Stimulated activated CD4-positive, alpha-beta T cell treated with anti-CD3 and anti-CD28 coated beads, Interleukin-12 subunit alpha, Interleukin-12 subunit beta, amount 100 ng/mL, for 24 hours (primary cell): ENCODE measurements around the gene FOXJ2.
"Not testable (repeated sequence)": the region's sequence is repeated elsewhere in the genome, so short reads cannot be mapped to it uniquely, and the experiment has no call there.

Experiments used
- DNase-seq, 2 experiments: peaks; one replicate each; pipeline ENCODE4 v3.0.0-alpha.2; 2020; ENCODE audit warnings: low read depth in 2 of 2

Gene FOXJ2

DNA sequence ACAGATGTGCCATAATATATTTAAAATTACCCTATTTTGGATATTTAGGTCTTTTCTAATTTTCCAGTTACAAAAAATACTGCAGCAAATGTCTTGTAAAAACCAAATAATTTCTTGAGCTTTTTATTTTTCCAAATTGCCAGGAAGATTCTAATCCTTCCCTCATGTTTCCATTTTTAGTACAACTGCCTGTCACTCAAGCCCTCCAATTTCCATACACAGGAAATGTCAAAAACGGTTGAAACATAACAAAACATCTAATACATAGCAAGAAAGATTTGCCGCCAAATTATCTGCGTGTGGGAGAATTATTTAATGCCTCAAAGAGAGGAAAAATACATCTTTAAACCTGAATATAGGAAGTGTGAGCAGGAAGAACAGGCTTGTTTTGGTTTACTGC lies 2.3 kb upstream of the FOXJ2 start:
- DNase-seq: no peak

DNA sequence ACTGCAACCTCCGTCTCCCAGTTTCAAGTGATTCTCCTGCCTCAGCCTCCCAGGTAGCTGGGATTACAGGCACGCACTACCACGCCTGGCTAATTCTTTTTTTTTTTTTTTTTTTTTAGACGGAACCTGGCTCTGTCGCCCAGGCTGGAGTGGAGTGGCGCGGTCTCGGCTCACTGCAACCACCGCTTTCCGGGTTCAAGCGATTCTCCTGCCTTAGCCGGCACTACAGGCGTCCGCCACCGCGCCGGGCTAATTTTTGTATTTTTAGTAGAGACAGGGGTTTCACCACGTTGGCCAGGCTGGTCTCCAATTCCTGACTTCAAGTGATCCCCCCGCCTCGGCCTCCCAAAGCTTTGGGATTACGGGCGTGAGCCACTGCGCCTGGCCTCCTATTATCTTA lies 1.5 kb upstream of the FOXJ2 start:
- not testable (repeated sequence) for DNase-seq

DNA sequence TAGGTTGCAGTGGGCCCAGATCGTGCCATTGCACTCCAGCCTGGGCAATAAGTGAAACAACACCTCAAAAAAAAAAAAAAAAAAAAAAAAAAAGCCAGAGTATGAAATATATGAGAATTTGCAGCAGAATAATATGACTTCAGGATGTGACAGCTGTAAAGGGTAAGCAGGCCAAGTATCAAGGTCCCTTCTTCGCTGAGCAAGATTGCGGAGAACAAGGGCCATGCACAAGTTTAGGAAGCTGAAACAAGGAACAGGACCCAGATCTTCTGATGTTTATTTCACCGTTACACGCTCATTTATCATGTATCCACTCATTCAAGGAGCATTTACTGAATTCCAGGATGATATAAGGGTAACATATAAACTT lies 659 bp upstream of the FOXJ2 start:
- no peak for DNase-seq

DNA sequence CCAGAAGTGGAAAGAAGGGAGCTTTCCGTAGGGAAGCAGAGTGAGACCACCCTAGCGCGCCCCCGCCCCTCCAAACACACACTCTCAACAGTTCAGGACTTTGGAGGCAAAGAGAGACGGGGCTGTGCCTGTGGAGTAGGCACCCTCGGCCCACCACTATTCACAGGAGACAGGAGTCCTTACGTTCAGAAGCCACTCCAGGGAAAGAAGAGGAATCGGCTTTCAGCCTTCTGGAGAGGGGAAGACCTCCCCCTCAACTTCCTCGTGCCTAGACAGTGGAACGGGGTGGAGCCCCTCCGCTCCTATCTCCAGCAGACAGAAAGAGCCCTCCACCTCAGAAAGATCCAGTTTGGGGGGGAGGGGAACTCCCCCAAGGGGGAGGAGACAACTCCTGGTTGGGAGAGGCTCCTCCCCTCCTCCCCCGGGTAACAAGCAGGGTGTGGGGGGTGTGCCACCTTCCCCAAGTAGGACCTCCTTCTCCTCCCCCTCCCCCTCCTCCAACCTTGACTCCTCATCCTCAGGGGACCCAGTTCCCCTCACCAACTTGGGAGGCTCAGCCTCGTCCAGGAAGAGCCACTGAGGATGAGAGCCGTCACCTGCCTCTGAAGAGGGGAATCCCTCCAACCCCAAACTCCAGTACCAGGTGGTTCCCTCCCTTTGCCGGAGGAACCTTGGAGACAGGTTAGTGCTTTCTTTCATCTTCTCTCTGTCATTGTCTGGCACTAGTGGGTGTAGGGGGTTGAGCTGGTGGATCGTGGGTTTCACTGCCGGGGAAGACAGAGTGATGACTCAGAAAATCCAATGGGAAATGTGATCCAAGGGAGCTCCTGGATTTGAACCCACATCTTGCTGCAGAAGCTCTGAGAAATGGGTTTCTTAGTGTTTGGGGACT lies 883 bp downstream of the FOXJ2 start:
- DNase-seq: no peak

DNA sequence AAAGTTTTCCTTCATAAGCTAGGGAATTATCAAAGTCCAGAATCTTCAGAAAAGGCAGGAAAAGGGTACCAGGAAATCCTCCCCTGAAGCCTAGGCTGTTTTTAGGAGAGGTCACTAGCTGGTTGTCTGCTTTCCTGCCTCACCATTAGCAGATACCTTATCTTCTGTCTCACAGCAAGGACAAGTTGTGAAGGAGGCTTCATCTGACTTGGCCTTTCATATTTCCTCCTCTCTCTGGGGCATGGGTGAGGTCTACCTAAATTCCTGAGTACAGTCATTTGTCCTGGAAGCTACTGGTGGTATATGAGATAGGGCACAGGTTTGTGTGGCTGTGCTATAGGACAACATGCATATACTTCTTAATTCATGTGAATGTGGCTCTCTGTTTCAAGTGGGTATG lies 2.3 kb downstream of the FOXJ2 start:
- no peak for DNase-seq

DNA sequence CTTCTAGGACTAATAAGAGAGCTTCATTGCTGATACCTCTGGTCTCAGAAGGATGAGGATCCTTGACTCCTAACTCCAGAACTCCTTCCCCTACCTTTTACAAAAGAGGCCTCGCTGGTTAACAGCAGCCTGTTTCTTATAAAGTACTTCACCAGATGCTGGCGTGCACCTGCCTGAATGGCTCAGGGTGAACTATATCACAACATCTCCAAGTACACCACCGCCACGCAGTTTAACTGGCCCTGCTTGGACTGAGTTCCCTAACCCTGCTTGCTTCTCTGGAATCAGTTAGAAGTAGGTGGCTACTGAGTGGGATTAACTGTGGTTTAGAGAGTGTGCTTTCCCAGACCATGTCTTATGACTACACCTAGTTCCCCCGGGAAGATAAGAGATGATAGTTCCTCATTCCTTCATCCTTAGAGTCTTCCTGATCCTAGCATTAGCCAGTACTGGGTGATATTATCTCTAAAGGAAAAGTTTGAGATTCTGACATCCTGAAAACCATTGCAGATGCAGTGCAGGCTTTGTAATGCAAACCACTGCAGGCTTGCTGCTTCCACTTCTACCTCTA lies 3.0 kb downstream of the FOXJ2 start:
- DNase-seq: no peak

DNA sequence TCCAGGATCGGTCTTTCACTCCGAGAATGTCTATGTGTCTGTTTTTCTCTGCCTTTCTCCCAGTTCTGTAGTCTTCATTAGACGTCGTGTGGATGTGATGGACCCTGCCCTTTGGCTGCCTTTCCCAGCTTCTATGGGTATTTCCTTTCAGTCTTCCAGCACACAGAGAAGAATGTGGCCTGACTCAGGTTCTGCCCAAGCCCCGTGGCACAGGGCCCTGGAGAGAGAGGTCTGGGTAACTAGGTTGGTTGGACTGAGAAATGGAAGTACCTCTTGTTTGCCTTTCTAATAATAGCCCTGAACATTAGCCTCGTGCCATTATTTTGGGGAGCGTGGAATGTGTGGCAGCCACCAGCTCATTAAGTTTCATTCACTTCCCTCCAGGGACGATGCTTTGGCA lies 3.8 kb downstream of the FOXJ2 start:
- DNase-seq: no peak

DNA sequence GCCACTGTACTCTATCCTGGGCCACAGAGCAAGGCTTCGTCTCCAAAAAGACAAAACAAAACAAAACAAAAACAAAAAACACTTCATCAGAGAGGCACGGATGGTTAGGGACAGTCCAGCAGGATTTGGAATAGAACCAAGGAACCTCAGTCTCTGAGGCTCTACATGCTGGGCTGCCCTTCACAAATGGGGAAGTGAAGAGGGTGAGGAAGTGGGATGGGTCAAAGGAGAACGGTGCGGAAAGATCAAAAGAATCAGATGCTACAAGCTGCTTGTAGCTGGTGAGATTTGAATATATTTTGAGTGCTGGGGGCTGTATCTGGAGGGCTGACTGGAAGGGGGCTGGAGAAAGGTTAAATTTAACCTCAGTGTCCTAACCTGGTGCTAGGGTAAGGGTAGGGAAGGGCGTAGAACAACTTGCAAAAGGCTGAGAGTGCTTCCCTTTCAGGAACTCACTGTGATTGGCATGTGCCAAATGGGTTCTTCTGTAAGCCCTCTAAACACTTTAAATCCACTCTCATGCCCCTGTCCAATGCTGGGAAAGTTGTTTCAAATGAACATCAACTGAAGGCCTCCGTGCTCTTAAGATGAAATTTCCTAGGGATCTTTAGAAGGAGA lies 4.6 kb downstream of the FOXJ2 start:
- no peak for DNase-seq

DNA sequence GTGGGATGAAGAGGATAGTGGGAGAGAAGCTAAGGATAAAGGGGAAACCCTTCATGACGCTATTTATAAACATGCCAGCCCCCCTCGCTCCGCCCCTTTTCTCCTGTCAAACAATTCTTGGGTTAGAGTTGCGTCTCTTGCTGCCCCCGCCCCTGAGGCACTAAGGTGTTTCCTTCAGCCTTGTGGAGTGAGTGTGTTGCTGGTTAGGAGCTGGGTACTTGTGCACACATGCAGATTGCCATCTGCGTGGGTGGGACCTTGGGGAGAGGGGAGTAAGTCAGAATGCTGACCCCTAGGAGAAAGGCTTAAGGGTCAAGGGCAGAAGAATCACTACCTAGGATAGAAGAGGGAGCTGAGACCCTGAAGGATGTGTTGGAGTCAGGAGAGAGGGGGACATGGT lies 5.4 kb downstream of the FOXJ2 start:
- no peak for DNase-seq

DNA sequence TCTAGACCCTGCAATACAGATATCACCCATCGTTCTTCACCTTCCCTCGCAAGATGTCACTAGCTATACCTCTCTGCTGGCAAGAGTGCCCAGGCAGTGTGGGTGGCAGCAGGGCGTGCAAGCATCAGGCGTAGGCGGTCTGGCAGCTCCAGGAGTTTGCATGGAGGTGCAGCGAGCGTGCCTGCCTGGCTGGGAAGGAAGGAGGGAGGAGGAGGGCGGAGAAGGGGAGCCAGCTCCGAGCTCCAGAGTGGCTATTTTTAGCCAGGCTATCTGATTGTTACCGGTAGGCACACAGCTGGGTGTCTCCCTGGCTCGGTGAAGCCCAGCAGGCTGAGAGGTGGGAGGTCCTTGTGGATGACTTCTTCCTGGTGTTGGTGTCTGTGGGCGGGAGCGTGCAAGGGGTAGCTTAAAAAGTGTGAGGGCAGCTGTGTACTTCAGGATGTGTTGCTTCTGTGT lies 6.2 kb downstream of the FOXJ2 start:
- DNase-seq: no peak

DNA sequence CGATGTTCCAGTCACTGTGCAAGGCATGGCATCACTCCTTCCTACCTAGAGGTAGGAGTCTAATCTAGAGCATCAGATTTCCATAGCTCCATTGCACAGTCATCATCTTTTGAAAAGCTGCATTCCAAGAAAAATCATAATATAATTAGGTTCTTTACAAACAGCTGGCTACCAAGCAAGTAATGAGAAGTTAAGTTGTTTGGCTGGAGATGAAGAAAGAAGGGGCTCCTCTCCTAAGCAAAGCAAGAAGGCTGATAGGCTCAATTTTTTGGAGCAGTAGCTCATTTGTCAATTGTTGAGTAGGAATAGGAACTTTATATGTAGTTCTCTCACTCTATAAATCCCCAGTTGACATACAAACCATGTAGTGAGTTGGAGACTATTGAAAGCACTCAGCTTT lies 8.3 kb downstream of the FOXJ2 start:
- DNase-seq: no peak

DNA sequence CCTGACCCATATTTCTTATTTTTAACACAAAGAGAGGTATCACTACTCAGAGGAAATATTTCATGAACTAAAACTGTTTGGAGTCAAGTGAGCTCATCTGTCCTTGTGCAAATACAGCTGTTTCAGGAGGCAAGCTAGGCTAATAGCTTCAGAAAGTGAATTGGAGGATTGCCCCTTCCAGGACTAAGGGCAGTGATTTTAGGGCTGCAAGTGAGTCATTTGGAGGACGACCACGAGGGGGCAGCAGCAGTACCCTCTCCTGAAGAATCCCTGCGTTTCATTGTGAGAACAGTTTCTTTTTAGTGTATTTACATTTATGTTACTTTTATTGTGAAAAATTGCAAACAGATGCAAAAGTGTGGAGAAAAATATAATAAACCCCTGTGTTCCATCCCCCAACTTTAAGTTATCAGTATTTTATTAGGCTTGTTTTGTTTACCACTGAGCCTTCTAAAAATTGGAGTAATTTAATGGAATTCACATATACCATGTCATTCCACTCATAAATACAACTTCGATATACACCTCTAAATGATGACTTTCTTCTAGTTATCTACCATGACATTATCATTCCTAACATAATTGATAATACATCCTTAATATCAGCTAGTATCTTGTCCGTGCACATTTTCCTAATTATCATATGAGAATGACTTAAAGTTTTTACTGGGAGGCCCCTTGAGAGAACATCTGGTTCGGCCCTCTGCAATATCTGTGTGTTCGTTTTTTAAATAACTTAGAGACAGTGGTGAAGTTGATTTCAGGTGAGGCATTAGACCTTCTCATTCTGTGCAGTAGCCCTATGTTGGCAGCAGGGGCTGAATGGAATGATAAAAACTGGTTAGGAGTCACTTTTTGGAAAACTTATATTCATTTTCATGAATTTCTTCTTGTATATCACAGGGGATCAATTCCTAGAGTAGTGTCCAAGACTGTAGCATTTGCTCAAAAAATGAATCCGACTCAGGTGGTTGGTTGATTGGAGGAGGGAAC lies 13.7 kb downstream of the FOXJ2 start:
- DNase-seq: peak; percentile 51 to 79

DNA sequence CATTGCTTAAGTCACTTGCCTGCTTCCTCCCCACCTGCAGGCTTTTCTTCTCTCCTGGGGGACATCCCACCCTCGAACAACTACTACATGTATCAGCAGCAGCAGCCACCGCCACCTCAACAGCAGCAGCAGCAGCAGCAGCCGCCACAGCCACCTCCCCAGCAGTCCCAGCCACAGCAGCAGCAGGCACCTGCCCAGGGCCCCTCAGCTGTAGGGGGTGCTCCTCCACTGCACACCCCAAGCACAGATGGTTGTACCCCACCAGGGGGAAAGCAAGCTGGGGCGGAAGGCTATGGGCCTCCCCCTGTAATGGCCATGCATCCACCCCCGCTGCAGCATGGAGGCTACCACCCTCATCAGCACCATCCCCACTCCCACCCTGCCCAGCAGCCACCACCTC lies 15.3 kb downstream of the FOXJ2 start:
- DNase-seq: no peak

DNA sequence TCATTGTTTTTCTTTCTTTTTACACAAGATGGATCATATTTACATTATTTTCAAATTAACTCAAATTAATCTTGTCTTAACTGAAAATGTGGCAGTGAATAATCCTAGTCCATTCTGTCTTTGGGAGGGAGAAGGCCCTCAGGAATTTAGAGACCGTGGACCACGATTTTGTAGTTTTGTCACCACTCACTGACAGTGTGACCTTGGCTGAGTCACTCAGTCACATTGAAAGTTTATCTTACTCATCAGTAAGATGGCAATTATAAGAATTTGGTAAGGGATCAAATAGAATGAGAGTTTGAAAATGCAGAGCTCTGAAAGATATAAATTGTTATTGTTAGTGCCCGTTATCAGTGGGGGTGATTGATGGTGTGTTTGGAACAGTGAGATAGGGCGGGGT lies 16.4 kb downstream of the FOXJ2 start:
- DNase-seq: no peak

DNA sequence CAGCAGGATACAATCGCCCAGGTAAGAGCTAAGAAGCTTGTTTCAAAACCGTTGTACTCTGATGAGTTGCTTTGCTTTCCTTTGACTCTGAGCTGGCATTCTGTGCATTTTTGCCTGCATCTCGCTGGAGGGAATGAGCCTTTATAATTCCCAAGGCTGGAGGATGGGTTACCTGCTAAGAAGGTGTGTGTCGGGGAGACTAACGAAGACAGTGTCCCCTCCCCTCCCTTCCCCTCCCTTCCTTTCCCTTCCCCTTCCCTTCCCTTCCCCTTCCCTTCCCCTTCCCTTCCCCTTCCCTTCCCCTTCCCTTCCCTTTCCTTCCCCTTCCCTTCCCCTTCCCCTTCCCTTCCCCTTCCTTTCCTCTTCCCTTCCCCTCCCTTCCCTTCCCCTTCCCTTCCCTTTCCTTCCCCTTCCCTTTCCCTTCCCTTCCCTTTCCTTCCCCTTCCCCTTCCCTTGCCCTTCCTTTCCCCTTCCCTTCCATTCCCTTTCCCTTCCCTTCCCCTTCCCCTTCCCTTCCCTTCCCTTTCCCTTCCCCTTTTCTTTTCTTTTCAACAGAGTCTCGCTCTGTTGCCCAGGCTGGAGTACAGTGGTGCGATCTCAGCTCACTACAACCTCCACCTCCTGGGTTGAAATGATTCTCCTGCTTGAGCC lies 18.2 kb downstream of the FOXJ2 start:
- DNase-seq: no peak

DNA sequence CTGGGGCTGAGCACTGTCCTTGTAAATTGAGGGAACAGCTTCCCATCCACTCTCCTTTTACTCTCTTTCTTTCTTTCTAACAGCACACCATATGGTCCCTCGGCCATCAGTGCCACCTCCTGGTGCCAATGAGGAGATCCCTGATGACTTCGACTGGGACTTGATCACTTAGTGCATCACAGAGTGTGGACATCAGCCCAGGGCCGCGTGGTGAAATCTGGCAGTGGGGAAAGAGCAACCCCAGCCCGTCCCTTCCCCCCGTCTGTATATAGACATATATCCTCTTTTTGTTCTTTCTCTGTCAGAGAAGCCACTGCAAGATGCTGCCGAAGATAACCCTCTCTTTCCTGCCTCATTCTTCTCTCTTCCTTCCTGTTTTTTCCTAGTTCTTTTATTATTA lies 20.2 kb downstream of the FOXJ2 start:
- DNase-seq: no peak

DNA sequence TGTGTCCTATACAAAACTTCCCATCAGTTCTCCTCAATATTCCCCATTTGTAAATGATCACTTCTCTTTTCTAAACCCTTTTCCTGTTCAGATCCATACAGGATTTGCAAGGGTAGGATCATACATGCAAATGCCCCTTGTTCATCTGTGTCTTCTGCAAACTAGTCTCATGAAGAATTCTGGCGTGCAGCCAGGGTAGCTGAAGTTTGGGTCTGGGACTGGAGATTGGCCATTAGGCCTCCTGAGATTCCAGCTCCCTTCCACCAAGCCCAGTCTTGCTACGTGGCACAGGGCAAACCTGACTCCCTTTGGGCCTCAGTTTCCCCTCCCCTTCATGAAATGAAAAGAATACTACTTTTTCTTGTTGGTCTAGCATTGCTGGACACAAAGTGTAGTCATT lies 22.3 kb downstream of the FOXJ2 start:
- DNase-seq: no peak

DNA sequence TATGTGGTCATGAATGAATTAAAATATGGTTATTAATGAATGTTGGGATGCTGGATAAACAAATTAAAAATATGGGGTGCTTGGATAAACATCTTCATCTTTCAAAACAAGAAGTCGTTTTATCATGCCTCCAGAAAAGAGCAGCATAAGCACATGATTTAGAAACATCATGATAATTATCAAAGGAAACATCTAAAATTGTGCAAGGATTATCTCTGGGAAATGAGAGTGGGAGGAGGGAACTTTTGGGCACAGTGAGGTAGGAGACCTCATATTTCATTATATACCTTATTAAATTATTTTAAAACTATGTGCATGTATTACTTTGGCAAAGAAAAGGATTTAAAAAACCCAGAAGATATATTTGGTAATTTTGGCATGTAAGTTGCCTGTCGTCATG lies 24.8 kb downstream of the FOXJ2 start:
- no peak for DNase-seq

DNA sequence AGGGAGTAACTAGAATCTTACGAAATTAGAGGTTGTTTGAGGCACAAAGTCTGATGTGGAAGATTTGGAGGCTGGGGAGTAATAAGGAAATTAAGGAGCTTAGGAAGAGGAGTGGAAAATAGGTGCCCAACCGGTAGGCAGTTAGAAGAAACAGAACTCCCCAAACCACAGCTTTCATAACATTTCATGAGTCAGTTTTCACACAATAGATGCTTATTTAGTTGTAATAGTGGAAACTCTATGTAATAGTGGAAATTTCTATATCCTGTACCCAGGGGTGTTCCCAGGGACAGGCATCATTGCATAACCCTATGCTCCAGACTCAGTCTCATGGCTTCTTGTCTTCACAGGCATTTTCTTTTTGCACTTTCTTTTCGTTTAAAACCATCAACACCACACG lies 25.3 kb downstream of the FOXJ2 start:
- no peak for DNase-seq

DNA sequence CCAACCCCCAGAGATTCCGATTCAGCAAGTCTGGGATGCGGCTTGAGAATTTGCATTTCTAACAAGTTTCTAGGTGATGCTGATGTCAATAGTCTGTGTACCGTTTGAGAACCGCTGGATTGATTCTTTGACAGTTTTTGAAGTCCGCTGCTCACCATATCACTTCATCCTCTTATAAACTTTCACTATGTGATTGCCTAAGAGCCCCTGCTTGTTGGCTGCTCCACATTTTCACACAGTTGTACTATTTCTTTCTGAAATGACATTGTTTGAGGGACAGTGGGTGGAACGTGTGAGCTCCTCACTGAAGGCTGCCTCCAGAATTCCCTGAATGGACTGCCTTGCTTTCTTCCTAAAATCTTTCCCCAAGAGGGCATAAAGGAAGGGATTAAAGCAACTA lies 26.0 kb downstream of the FOXJ2 start:
- no peak for DNase-seq

DNA sequence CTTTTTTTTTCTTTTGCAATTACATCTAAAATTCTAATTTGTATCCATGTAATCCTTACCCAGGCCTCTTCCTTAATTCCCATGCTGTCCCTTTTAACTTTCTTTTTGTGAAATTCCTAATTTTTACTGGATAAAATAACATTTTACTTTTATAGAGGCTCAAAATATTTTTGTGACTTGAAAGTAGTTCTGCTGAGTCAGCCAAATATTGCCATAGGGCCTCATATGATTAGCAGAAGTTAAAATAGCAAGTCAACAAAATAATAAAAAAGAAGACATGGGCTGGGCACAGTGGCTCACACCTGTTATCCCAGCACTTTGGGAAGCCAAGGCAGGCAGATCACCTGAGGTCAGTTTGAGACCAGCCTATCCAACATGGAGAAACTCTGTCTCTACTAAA lies 31.6 kb downstream of the FOXJ2 start:
- no peak for DNase-seq
